HG03095 (cell line): Measurements from ENCODE around the gene PCDH8.
"Not testable (repeated sequence)": the region's sequence is repeated elsewhere in the genome, so short reads cannot be mapped to it uniquely, and the experiment has no call there.

ENCODE experiments used
- ATAC-seq: cut with Tn5 transposase; IDR thresholded peaks from one replicate; pipeline ENCODE4 v1.9.1; 2021; ENCODE audit warnings: moderate library complexity; ENCODE audit not compliant: unreplicated experiment

Gene PCDH8

GRCh38 chr13:52850396-52851136, 2.1 kb upstream of the PCDH8 start:
- peak; percentile 35 for ATAC-seq

- ATAC-seq: no peak
Measured at GRCh38 chr13:52850072-52850395, 1.6 kb upstream of the PCDH8 start.

- ATAC-seq: no peak
Measured at GRCh38 chr13:52849291-52850071, 1.0 kb upstream of the PCDH8 start.

DNA sequence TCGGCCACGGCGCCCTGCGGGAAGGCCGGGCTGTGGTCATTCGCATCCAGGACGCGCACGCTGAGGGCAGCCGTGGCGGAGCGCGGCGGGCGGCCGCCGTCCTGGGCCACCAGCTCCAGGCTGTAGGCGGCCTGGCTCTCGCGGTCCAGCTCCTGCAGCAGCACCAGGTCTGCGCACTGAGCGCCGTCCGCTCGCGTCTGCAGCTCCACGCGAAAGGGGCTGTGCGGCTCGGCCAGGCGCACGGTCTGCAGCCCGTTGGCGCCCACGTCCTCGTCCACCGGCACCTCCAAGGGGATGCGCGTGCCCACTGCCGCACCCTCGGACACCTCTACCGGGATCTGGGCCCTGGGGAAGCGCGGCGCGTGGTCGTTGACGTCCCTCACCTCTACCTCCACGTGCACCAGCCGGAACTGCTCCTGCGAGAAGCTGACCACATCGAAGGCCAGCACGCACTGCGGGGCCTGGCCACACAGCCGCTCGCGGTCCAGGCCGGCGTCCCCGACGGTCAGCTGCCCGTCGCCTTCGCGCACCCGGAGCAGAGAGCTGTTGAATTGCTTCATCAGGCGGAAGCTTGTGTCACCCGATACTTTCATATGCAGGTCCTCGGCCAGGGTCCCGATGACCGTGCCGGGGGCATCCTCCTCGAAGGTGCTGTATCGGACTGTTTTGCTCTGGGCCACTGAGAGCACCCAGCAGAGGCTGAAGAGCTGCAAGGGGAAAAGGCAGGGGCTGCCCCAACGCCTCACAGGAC, 583 bp downstream of the PCDH8 start:
- ATAC-seq: no peak

DNA sequence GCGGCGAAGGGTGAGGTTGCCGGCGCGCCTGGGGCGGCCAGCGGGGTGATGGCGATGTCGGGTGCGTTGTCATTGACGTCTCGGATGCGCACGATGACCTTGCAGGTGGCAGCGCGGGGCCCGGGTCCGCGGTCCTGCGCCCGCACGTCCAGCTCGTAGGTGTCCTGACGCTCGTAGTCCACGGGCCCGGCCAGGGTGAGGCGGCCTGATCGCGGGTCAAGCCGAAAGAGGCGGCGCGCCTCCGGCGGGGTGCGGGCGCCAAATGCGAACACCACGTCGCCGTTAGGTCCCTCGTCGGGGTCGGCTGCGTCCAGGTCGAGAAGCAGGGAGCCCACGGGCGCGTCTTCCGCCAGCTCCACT, 1.1 kb downstream of the PCDH8 start:
- ATAC-seq: no peak

DNA sequence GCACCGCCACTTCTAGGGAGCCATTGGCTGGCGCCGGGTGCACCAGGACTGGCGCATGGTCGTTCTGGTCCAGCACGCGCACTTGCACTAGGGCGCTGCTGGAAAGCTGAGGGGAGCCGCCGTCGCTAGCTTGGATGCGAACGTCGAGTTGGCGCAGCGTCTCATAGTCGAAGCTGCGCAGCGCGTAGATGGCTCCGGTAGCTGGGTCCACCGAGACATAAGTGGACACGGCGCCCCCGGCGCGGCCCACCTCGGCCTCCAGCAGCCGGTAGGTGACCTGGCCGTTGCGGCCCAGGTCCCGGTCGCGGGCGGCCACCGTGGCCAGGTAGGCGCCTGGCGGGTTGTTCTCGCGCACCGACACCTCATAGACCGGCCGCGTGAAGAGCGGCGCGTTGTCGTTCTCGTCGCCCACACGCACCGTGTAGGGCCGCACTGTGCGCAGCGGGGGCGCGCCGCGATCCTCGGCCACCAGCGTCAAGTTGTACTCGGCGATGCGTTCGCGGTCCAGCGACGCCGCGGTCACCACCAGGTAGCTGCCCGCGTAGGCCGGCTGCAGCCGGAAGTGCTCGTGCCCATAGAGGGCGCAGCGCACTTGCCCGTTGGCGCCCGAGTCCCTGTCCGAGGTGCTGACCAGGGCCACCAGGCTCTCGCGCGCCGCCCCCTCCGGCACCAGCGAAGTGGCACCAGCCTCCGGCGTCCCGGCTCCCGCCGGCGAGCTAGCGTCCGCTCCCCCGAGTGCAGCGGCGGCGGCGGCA, 1.7 kb downstream of the PCDH8 start:
- ATAC-seq: no peak

DNA sequence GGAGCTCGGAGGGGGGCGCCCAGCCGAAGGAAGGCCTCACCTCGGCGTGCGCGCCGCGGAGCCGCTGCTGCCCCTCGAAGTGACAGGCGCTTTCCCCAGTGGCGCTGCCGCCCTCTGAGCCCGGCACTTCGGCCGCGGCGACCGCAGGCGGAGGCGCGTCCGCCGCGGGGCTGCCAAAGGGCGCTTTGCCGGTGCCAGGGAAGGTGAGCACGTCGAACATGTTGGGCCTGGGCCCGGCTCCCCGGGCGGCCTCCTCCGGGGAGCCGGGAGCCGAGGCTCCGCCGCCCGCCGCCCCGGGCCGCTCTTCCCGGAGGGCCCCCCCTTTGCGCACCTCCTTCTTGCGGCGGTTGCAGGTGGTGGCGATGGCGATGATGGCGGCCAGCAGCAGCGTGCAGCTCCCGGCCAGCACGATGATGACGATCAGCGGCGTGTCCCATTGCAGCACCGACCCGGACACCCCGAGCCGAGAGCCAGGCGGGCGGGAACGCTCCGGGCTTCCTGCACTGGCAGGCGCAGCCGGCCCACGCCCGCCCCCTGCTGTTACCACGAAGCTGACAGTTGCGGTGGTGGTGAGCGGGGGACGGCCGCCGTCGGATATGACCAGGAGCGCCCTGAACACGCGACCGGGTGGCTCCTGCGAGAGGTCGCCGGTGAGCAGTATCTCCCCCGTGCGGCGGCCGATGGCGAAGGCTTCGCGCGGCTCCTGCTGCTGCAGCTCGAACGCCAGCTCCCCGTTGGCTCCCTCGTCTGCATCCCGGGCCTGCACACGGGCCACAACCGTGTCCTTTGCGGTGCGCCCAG, 2.5 kb downstream of the PCDH8 start:
- no peak for ATAC-seq

- no peak for ATAC-seq
Measured at GRCh38 chr13:52845334-52845761, 3.1 kb downstream of the PCDH8 start.

GRCh38 chr13:52844836-52845235, 3.6 kb downstream of the PCDH8 start:
- ATAC-seq: no peak

GRCh38 chr13:52842441-52842840, 6.0 kb downstream of the PCDH8 start:
- ATAC-seq: no peak

GRCh38 chr13:52840066-52840465, 8.4 kb downstream of the PCDH8 start:
- no peak for ATAC-seq

GRCh38 chr13:52838433-52839107, 9.9 kb downstream of the PCDH8 start:
- no peak for ATAC-seq

DNA sequence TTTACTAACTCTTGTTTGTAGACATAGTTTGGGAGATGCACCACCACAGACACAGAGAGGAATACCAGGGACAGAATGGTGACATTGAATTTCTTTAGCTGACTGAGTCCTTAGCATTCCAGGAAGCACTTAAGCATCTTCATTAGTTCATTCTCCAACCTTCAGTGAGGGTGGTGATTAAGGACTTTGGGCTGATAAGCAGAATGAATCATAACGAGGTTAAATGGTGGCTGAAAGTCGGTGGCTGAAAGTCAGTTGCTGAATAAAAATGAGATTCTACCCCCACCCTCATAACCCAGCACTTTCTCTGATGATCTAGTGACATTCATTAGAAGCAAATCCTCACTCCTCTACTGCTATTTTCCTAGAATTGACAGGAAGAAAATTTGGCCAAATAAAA, 10.6 kb downstream of the PCDH8 start:
- ATAC-seq: no peak

GRCh38 chr13:52835071-52835839, 13.2 kb downstream of the PCDH8 start:
- no peak for ATAC-seq

DNA sequence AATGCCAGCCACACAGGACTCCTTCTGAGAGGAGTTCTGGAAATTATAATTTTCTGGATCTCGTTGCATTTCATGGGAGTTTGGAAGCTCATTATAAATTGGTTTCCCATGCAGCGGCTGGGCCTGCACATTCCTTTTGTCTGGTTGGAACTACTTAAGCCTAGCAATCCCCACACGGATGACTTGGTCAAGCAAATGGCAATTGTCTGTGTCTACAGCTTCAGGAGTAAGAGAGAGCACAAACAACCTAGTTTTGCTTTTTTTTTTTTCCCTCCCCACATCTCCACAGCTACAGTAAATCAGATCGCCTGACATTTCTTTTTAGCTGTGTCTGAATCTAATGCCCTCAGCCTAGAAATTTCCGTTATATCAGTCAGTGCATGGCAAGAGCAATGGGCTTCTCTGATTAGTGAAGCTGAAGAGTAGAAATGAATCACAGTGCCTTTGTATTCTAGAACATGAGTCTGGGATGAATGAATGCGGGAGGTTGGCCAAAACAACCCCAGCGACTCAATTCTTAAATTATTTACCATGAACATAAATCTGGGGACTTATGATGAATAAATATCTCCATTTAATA, 15.1 kb downstream of the PCDH8 start:
- ATAC-seq: no peak

DNA sequence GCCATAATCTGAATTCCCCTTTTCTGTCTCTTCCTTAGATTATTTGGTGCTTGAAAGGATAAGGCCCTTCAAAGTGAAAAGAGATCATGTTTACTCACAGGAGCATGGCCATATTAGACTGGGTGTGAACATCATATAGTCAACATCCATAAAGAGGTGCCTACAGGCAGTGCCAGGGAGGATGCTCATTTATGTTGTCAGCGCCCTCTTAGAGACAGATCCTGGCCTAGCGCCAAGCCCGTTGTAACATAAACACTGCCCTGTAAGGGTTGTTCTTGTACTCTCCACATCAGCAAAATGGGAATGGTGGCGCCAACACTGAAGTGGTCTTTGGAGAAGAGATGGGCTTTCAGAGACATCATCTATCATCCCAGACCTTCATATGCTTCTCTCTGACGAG, 16.1 kb downstream of the PCDH8 start:
- ATAC-seq: no peak

GRCh38 chr13:52830946-52831345, 17.5 kb downstream of the PCDH8 start:
- no peak for ATAC-seq

DNA sequence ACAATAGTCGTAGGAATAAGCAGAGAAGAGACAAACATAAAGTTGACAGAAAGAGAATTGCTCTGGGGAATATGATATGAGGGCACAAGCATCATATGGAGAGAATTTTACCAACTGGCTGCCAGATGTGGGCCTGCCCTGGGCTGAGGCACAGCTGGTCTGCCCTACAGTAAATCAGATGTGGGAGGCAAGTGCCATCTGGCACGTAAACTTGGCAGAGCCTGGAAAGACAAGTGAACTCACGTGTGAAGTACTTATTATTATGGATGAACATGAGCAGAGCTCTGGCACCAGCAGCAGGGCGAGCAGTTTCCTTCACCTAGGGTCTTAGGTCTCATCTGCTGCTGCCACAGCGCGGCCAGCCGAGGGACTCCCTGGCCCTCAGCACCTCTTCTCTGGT, 20.6 kb downstream of the PCDH8 start:
- ATAC-seq: no peak

DNA sequence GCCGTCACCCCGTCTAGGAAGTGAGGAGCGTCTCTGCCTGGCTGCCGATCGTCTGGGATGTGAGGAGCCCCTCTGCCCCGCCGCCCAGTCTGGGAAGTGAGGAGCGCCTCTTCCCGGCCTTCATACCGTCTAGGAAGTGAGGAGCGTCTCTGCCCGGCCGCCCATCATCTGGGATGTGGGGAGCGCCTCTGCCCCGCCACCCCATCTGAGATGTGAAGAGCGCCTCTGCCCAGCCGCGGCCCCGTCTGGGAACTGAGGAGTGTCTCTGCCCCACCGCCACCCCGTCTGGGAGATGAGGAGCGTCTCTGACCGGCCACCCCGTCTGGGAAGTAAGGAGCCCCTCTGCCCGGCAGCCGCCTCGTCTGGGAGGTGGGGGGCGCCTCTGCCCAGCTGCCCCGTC, 30.6 kb downstream of the PCDH8 start:
- not testable (repeated sequence) for ATAC-seq
